ENCODE measurements around the gene SRRM4.

Gene SRRM4

GRCh38 chr12:119176267-119177055, 195.1 kb downstream of the SRRM4 start:
- TF ChIP-seq EP300 (IDR thresholded peaks at IDR 0.05; ENCODE audit: borderline replicate concordance) (no peak), USF1 (IDR thresholded peaks at IDR 0.05) (no peak), RAD21 (IDR thresholded peaks at IDR 0.05; ENCODE audit: low read depth) (no peak), ZBTB7A (IDR thresholded peaks at IDR 0.05; ENCODE audit: low read depth) (no peak), EGR1 (IDR thresholded peaks at IDR 0.05) (no peak), TAF1 (IDR thresholded peaks at IDR 0.05; ENCODE audit: low read depth) (no peak), TEAD4 (IDR thresholded peaks at IDR 0.05) (no peak), CEBPB (IDR thresholded peaks at IDR 0.05) (no peak), NFIC (IDR thresholded peaks at IDR 0.05) (no peak), FOXM1 (IDR thresholded peaks at IDR 0.05; ENCODE audit: borderline replicate concordance, low read depth) (no peak), TCF12 (IDR thresholded peaks at IDR 0.05; ENCODE audit: low read depth) (no peak), YY1 (IDR thresholded peaks at IDR 0.05; ENCODE audit: low read depth) (no peak), CREB1 (IDR thresholded peaks at IDR 0.05; ENCODE audit: low read depth) (no peak)
- TF ChIP-seq, protein P1, sequence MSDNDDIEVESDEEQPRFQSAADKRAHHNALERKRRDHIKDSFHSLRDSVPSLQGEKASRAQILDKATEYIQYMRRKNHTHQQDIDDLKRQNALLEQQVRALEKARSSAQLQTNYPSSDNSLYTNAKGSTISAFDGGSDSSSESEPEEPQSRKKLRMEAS (IDR thresholded peaks at IDR 0.05) = no peak
- TF ChIP-seq, protein P2, sequence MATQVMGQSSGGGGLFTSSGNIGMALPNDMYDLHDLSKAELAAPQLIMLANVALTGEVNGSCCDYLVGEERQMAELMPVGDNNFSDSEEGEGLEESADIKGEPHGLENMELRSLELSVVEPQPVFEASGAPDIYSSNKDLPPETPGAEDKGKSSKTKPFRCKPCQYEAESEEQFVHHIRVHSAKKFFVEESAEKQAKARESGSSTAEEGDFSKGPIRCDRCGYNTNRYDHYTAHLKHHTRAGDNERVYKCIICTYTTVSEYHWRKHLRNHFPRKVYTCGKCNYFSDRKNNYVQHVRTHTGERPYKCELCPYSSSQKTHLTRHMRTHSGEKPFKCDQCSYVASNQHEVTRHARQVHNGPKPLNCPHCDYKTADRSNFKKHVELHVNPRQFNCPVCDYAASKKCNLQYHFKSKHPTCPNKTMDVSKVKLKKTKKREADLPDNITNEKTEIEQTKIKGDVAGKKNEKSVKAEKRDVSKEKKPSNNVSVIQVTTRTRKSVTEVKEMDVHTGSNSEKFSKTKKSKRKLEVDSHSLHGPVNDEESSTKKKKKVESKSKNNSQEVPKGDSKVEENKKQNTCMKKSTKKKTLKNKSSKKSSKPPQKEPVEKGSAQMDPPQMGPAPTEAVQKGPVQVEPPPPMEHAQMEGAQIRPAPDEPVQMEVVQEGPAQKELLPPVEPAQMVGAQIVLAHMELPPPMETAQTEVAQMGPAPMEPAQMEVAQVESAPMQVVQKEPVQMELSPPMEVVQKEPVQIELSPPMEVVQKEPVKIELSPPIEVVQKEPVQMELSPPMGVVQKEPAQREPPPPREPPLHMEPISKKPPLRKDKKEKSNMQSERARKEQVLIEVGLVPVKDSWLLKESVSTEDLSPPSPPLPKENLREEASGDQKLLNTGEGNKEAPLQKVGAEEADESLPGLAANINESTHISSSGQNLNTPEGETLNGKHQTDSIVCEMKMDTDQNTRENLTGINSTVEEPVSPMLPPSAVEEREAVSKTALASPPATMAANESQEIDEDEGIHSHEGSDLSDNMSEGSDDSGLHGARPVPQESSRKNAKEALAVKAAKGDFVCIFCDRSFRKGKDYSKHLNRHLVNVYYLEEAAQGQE (IDR thresholded peaks at IDR 0.05; ENCODE audit: low read depth) = no peak

- TF ChIP-seq YY1 (IDR thresholded peaks at IDR 0.05; ENCODE audit: low read depth) (no peak), ZBTB7A (IDR thresholded peaks at IDR 0.05; ENCODE audit: low read depth) (no peak), TCF12 (IDR thresholded peaks at IDR 0.05; ENCODE audit: low read depth) (no peak)
Observed at GRCh38 chr12:119177056-119177325, 195.7 kb downstream of the SRRM4 start.

DNA sequence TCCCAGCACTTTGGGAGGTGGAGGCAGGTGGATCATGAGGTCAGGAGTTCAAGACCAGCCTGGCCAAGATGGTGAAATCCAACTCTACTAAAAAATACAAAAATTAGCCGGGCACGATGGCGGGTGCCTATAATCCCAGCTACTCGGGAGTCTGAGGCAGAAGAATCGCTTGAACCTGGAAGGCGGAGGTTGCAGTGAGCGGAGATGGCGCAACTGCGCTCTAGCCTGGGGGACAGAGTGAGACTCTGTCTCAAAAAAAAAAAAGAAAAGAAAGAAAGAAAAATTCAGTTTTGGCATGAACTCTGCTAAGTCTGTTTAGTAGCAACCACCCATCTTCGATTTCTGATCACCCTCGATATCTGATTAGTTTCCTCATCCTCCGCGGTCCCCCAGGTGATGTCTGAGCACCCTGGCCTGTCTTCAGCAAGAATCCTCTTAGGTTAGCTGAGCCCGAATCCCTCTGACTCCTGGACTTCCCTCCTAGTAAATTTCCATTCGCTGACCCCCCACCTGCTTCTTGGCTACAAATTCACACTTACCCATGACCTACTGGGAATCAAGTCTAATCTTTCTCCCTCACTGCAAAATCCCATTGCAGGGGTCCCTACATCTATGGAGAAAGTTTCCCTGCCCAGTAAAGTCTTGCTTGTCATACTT, 196.5 kb downstream of the SRRM4 start:
- TF ChIP-seq USF1 (IDR thresholded peaks at IDR 0.05) (no peak), CREB1 (IDR thresholded peaks at IDR 0.05; ENCODE audit: low read depth) (no peak), RAD21 (IDR thresholded peaks at IDR 0.05; ENCODE audit: low read depth) (no peak)

DNA sequence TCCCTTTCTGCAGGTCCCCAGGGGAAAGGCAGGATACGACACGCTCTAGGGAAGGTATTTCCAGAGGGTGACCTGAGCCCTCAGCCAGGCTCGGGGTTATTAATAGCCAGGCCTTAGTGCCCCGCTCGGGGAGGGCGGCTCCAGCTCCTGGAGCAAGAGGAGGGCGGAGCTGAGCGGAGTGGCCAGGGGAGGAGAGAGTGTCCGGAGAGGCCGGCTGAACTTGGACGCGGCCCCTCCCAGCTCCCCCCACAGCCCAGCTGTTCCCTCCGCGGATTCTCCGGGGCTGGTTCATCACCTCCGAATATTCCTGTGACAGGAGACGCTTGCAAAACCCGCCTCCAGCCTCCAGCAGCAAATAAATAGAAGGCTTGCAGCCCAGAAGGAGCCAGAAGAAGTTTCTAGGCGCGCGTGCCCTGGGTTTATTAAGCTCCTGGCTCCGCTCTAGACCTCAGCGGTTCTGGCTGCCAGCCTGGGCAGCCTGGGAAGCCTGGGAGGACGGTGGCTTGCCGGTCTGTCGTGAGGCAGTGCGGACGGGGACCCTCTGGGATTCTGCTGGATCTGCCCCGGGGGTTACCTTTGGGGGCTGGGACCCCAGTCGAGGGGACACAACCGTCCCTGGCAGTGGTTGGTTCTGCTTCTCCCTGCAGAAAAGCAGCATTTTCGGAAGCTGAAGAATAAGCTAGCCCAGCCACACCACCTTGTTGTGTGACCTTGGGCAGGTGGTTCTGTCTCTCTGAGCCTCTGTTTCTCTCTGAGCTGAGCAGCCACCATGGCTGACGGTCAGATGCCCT, 197.4 kb downstream of the SRRM4 start, which contains the start of gene HSPB8:
Gene HSPB8 (plus strand): TSS at position 388 of the 791 bp plus-strand sequence. CDS start 382 bp downstream, at position 770.
- TF ChIP-seq CEBPB (IDR thresholded peaks at IDR 0.05) (no peak), TEAD4 (IDR thresholded peaks at IDR 0.05) (no peak), NFIC (IDR thresholded peaks at IDR 0.05) (no peak), ZBTB7A (IDR thresholded peaks at IDR 0.05; ENCODE audit: low read depth) (no peak), RAD21 (IDR thresholded peaks at IDR 0.05; ENCODE audit: low read depth) (no peak), FOXM1 (IDR thresholded peaks at IDR 0.05; ENCODE audit: borderline replicate concordance, low read depth) (no peak), USF1 (IDR thresholded peaks at IDR 0.05) (no peak), EP300 (IDR thresholded peaks at IDR 0.05; ENCODE audit: borderline replicate concordance) (no peak), EGR1 (IDR thresholded peaks at IDR 0.05) (no peak), CREB1 (IDR thresholded peaks at IDR 0.05; ENCODE audit: low read depth) (no peak), TCF12 (IDR thresholded peaks at IDR 0.05; ENCODE audit: low read depth) (no peak)
- TF ChIP-seq, protein P1 (IDR thresholded peaks at IDR 0.05) = no peak
- TF ChIP-seq, protein P2 (IDR thresholded peaks at IDR 0.05; ENCODE audit: low read depth) = no peak
